Osteoblast (primary cell): ENCODE results near the gene SEMA3B. TPM values are rescaled to one million over a fixed set of nuclear protein-coding genes. Genes with fewer than 3 reads are reported as not detected.

Source experiments
- DNase-seq: peaks from one replicate; pipeline ENCODE4 v3.0.0; 2011; ENCODE audit warnings: low spot score, mixed read lengths; ENCODE audit not compliant: insufficient read length; ENCODE audit errors: missing footprints
- H2AFZ ChIP-seq: 2 replicates; pipeline ENCODE4 v1.6.0; 2011; ENCODE audit warnings: mild to moderate bottlenecking, low read length
- H3K27ac ChIP-seq: 2 replicates; pipeline ENCODE4 v1.5.1; 2011; ENCODE audit warnings: mild to moderate bottlenecking, low read depth, low read length, moderate library complexity
- H3K27me3 ChIP-seq: 2 replicates; pipeline ENCODE4 v1.6.0; 2012; ENCODE audit warnings: mild to moderate bottlenecking, control low read depth, inconsistent platforms, low read length, moderate library complexity; ENCODE audit not compliant: insufficient read depth
- H3K36me3 ChIP-seq: 2 replicates; pipeline ENCODE4 v1.5.1; 2011; ENCODE audit warnings: mild to moderate bottlenecking, low read length, control low read depth, moderate library complexity; ENCODE audit not compliant: insufficient read depth
- H3K4me1 ChIP-seq: 2 replicates; pipeline ENCODE4 v1.5.1; 2011; ENCODE audit warnings: mild to moderate bottlenecking, low read length, control low read depth, moderate library complexity; ENCODE audit not compliant: insufficient read depth
- H3K4me2 ChIP-seq: 2 replicates; pipeline ENCODE4 v1.6.0; 2011; ENCODE audit warnings: mild to moderate bottlenecking, low read length; ENCODE audit not compliant: insufficient read depth
- H3K4me3 ChIP-seq: fragments of 200-600 bp; sonication (generic); 3 replicates; pipeline ENCODE4 v1.5.1; 2012; ENCODE audit warnings: mild to moderate bottlenecking, low read length, inconsistent platforms; ENCODE audit not compliant: insufficient read depth
- H3K79me2 ChIP-seq: 2 replicates; pipeline ENCODE4 v1.6.0; 2012; ENCODE audit warnings: mild to moderate bottlenecking, low read length, control low read depth, inconsistent platforms; ENCODE audit not compliant: insufficient read depth
- H3K9me3 ChIP-seq: 2 replicates; pipeline ENCODE4 v1.5.1; 2011; ENCODE audit warnings: low read depth, low read length, control low read depth
- H4K20me1 ChIP-seq: 2 replicates; pipeline ENCODE4 v1.6.0; 2012; ENCODE audit warnings: mild to moderate bottlenecking, low read length, control low read depth; ENCODE audit not compliant: insufficient read depth
- CTCF ChIP-seq: IDR thresholded peaks from 2 replicates; pipeline ENCODE4 v1.5.1; 2011; ENCODE audit warnings: mild to moderate bottlenecking, low read depth, low read length, moderate library complexity; ENCODE audit errors: extremely low read depth
- total RNA-seq: library from RNA; depleted of rRNA; stranded (reverse); fragments of >200 nt; gene quantifications from 2 replicates; pipeline ENCODE4 v1.2.3, GENCODE V29; 2012

The SEMA3B gene
- total RNA-seq, 1 donor = 10.1 TPM

GRCh38 chr3:50294089-50294488 lies 25.1 kb downstream of the SEMA3B start:
- peaks cover 23% of the 10 kb centered on the region for H3K4me1 ChIP-seq
- H3K79me2 ChIP-seq = peaks cover 37% of the 10 kb centered on the region
- H4K20me1 ChIP-seq = no peaks in the 10 kb centered on the region
- no peak for TF ChIP-seq CTCF
- no peaks in the 10 kb centered on the region for H3K27me3 ChIP-seq
- no peak overlapping the region for H3K27ac ChIP-seq
- no peaks in the 10 kb centered on the region for H3K9me3 ChIP-seq
- H3K36me3 ChIP-seq = peaks cover 15% of the 10 kb centered on the region
- DNase-seq = no peak
- H2AFZ ChIP-seq = no peak overlapping the region
- no peak overlapping the region for H3K4me3 ChIP-seq
- no peak overlapping the region for H3K4me2 ChIP-seq

- Histone ChIP-seq H3K9me3 (no peaks in the 10 kb centered on the region), H3K27me3 (no peaks in the 10 kb centered on the region), H3K36me3 (peaks cover 9% of the 10 kb centered on the region), H3K4me1 (peaks cover 26% of the 10 kb centered on the region), H4K20me1 (no peaks in the 10 kb centered on the region), H3K79me2 (peaks cover 36% of the 10 kb centered on the region), H3K27ac (no peak overlapping the region), H3K4me2 (no peak overlapping the region), H3K4me3 (no peak overlapping the region), H2AFZ (no peak overlapping the region)
- no peak for DNase-seq
- TF ChIP-seq CTCF = no peak
Measured at GRCh38 chr3:50294492-50295403, 25.8 kb downstream of the SEMA3B start.

GRCh38 chr3:50295553-50296431 lies 26.8 kb downstream of the SEMA3B start:
- Histone ChIP-seq H3K27ac (no peak overlapping the region), H3K36me3 (no peaks in the 10 kb centered on the region), H2AFZ (no peak overlapping the region), H3K4me2 (no peak overlapping the region), H3K4me1 (peaks cover 35% of the 10 kb centered on the region), H3K9me3 (no peaks in the 10 kb centered on the region), H4K20me1 (no peaks in the 10 kb centered on the region), H3K79me2 (peaks cover 26% of the 10 kb centered on the region), H3K4me3 (no peak overlapping the region), H3K27me3 (no peaks in the 10 kb centered on the region)
- no peak for DNase-seq
- TF ChIP-seq CTCF = no peak
